Panc1 (cell line): ENCODE data around the gene DYDC1. TPM values are rescaled to one million over a fixed set of nuclear protein-coding genes. Genes with fewer than 3 reads are reported as not detected.

ENCODE experiments used
- ATAC-seq: fragments of 200-7000 bp; cut with Tn5 transposase; 2 replicates; pipeline ENCODE4 v1.9.1; 2020; ENCODE audit warnings: mild to moderate bottlenecking, moderate library complexity
- BruUV-seq: library from RNA; stranded (reverse); fragments of 400-500 nt; replicated peaks from 2 replicates; lab custom pipeline; 2021; lab: Mats Ljungman, UMichigan
- CTCF ChIA-PET: fragments of 300-600 bp; sonication (Branson Sonifier 250); formaldehyde crosslinking; loops from one replicate; lab custom pipeline; 2022; ENCODE audit warnings: antibody characterized with exemption; lab: Charles Lee
- POLR2A ChIA-PET: fragments of 300-600 bp; sonication (Branson Sonifier 250); formaldehyde crosslinking; loops from one replicate; lab custom pipeline; 2022; ENCODE audit warnings: antibody characterized with exemption; lab: Charles Lee
- DNase-seq: peaks from one replicate; pipeline ENCODE4 v3.0.0-alpha.2; 2010; ENCODE audit warnings: low read depth, low spot score
- H3K27ac ChIP-seq: 2 replicates; pipeline ENCODE4 v1.5.1; 2011; ENCODE audit warnings: mild to moderate bottlenecking, low read length, inconsistent platforms
- H3K27me3 ChIP-seq: fragments of 200-500 bp; sonication (Bioruptor generic); 2 replicates; pipeline ENCODE4 v1.6.0; 2014; ENCODE audit warnings: low read length, inconsistent platforms; ENCODE audit not compliant: control insufficient read depth, insufficient read depth
- H3K36me3 ChIP-seq: fragments of 200-500 bp; sonication (Bioruptor generic); 2 replicates; pipeline ENCODE4 v1.5.1; 2014; ENCODE audit warnings: inconsistent platforms, mild to moderate bottlenecking, low read length, moderate library complexity; ENCODE audit not compliant: control insufficient read depth, insufficient read depth
- H3K4me1 ChIP-seq: 2 replicates; pipeline ENCODE4 v1.5.1; 2011; ENCODE audit warnings: inconsistent platforms, mild to moderate bottlenecking, low read length, moderate library complexity; ENCODE audit not compliant: control insufficient read depth, insufficient read depth
- H3K4me3 ChIP-seq, 2 experiments: 2 replicates each; pipeline ENCODE4 v1.5.1; 2011 to 2012; ENCODE audit warnings: low read depth in 2 of 2, low read length in 2 of 2, mild to moderate bottlenecking in 2 of 2, inconsistent platforms in 1 of 2, moderate library complexity in 1 of 2
- H3K9me3 ChIP-seq: fragments of 200-500 bp; sonication (Bioruptor generic); 2 replicates; pipeline ENCODE4 v1.5.1; 2014; ENCODE audit warnings: low read depth, mild to moderate bottlenecking, inconsistent platforms, low read length, moderate library complexity; ENCODE audit not compliant: control insufficient read depth, insufficient read depth
- CTCF ChIP-seq: fragments of 450-650 bp; IDR thresholded peaks from 2 replicates; pipeline ENCODE4 v1.5.1; 2017; ENCODE audit warnings: mild to moderate bottlenecking
- POLR2AphosphoS5 ChIP-seq: IDR thresholded peaks from 2 replicates; pipeline ENCODE4 v1.6.1; 2012; ENCODE audit warnings: mild to moderate bottlenecking, low read depth, low read length, moderate library complexity
- SIN3A ChIP-seq: IDR thresholded peaks from 2 replicates; pipeline ENCODE4 v1.6.1; 2012; ENCODE audit warnings: low read depth, mild to moderate bottlenecking, low read length, moderate library complexity, borderline replicate concordance; ENCODE audit not compliant: insufficient read depth
- TCF7L2 ChIP-seq: IDR thresholded peaks from 2 replicates; pipeline ENCODE4 v1.6.1; 2011; ENCODE audit warnings: mild to moderate bottlenecking, low read depth, low read length, inconsistent platforms
- in situ Hi-C: cut with HindIII; loops from 2 replicates; pipeline ENCODE4 v1.10.0; 2016; ENCODE audit warnings: low sequenced_read_pairs, low pct_unique_long_range_greater_than_20kb
- intact Hi-C: fragments of 100-400 bp; cut with micrococcal nuclease; formaldehyde crosslinking; loops from one replicate; pipeline ENCODE4 v1.10.0; 2022; ENCODE audit not compliant: unreplicated experiment
- total RNA-seq: library from RNA; stranded (reverse); gene quantifications from one replicate; pipeline ENCODE4 v1.2.1, GENCODE V29; 2021; ENCODE audit not compliant: unreplicated experiment
- TF ChIP-seq, protein P1 (sequence below), 2 experiments: IDR thresholded peaks; 2 replicates each; pipeline ENCODE4 v1.6.1; 2011 to 2012; ENCODE audit warnings: low read depth in 2 of 2, control low read depth in 1 of 2, low read length in 1 of 2, mild to moderate bottlenecking in 1 of 2, moderate library complexity in 1 of 2; ENCODE audit not compliant: insufficient read depth in 1 of 2

Gene DYDC1
- total RNA-seq, 1 experiment from 2014 or later: not detected

GRCh38 chr10:80344276-80344675 lies 12.3 kb downstream of the DYDC1 start:
- no peak overlapping the region for H3K27ac ChIP-seq
- ChIA-PET POLR2A (no interaction called here), CTCF (no interaction called here)
- in situ Hi-C loops (no loop called here), intact Hi-C loops (no loop called here)
- no peaks in the 10 kb centered on the region for H3K9me3 ChIP-seq
- BruUV-seq: no TSS peak
- H3K4me3 ChIP-seq: no peak overlapping the region
- H3K4me1 ChIP-seq: no peaks in the 10 kb centered on the region
- ATAC-seq (no peak), DNase-seq (no peak)
- no peak for TF ChIP-seq POLR2AphosphoS5
- TF ChIP-seq CTCF: no peak
- TF ChIP-seq, protein P1, sequence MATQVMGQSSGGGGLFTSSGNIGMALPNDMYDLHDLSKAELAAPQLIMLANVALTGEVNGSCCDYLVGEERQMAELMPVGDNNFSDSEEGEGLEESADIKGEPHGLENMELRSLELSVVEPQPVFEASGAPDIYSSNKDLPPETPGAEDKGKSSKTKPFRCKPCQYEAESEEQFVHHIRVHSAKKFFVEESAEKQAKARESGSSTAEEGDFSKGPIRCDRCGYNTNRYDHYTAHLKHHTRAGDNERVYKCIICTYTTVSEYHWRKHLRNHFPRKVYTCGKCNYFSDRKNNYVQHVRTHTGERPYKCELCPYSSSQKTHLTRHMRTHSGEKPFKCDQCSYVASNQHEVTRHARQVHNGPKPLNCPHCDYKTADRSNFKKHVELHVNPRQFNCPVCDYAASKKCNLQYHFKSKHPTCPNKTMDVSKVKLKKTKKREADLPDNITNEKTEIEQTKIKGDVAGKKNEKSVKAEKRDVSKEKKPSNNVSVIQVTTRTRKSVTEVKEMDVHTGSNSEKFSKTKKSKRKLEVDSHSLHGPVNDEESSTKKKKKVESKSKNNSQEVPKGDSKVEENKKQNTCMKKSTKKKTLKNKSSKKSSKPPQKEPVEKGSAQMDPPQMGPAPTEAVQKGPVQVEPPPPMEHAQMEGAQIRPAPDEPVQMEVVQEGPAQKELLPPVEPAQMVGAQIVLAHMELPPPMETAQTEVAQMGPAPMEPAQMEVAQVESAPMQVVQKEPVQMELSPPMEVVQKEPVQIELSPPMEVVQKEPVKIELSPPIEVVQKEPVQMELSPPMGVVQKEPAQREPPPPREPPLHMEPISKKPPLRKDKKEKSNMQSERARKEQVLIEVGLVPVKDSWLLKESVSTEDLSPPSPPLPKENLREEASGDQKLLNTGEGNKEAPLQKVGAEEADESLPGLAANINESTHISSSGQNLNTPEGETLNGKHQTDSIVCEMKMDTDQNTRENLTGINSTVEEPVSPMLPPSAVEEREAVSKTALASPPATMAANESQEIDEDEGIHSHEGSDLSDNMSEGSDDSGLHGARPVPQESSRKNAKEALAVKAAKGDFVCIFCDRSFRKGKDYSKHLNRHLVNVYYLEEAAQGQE (IDR thresholded peaks at IDR 0.05; ENCODE audit: insufficient read depth in 1 of 2, low read depth in 2 of 2, low read length in 1 of 2): no peak
- no peak for TF ChIP-seq TCF7L2
- no peak for TF ChIP-seq SIN3A
- peaks cover 2% of the 10 kb centered on the region; the same call in 1 of the 2 replicates for H3K27me3 ChIP-seq
- H3K36me3 ChIP-seq: no peaks in the 10 kb centered on the region

- POLR2A ChIA-PET: no interaction called here
- no TSS peak for BruUV-seq
- TF ChIP-seq POLR2AphosphoS5 (no peak), SIN3A (no peak), CTCF (no peak), TCF7L2 (no peak)
- TF ChIP-seq, protein P1 (IDR thresholded peaks at IDR 0.05; ENCODE audit: insufficient read depth in 1 of 2, low read depth in 2 of 2, low read length in 1 of 2): no peak
- no peak for DNase-seq
- Histone ChIP-seq H3K27me3 (peaks cover 12% of the 10 kb centered on the region), H3K4me1 (no peaks in the 10 kb centered on the region), H3K9me3 (no peaks in the 10 kb centered on the region), H3K4me3 (no peak overlapping the region), H3K36me3 (no peaks in the 10 kb centered on the region), H3K27ac (no peak overlapping the region)
- intact Hi-C loops: no loop called here
- in situ Hi-C loops: no loop called here
- CTCF ChIA-PET: no interaction called here
- ATAC-seq: no peak
Observed at GRCh38 chr10:80333983-80334382, 22.6 kb downstream of the DYDC1 start.
